Stimulated activated CD8-positive, alpha-beta memory T cell treated with anti-CD3 and anti-CD28 coated beads, Interleukin-7, amount 100 ng/mL, for 1 hour (primary cell): Measurements from ENCODE around the gene ANXA9.
A peak's percentile ranks its signal among the peaks of the same experiment; 100 is the strongest.

Source experiments
- DNase-seq, 2 donors: peaks; one replicate each; pipeline ENCODE4 v3.0.0-alpha.2; 2020; ENCODE audit warnings: low read depth in 2 of 2

Gene ANXA9

DNA sequence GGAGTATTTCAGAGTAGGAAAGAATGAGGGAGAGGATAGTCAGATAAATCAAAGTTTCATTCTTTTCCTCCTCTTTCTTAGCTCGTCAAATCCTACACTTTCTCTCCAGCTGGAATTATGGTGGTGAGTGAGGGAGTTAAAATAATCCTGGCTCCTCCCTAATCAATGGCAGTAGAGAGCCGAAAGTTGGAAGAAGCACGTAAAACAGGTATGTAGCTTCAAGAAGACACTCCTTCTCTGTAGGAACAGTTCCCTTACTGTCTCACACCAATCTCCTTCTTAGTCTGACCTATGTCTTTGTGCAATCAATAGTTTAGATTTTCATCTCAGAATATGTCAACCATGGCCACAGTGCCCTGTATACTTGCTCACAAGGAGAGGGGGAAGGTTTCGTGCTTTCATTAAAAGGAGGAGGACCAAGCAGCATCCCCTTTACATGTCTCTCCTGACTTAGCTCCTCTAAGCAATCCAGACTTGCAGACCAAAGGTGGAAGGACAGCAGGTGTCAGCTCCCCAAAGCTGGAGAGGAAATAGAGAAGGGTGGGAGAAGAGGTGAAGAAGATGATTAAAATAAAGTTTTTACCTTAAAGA, 23.7 kb downstream of the ANXA9 start:
- DNase-seq: no peak

DNA sequence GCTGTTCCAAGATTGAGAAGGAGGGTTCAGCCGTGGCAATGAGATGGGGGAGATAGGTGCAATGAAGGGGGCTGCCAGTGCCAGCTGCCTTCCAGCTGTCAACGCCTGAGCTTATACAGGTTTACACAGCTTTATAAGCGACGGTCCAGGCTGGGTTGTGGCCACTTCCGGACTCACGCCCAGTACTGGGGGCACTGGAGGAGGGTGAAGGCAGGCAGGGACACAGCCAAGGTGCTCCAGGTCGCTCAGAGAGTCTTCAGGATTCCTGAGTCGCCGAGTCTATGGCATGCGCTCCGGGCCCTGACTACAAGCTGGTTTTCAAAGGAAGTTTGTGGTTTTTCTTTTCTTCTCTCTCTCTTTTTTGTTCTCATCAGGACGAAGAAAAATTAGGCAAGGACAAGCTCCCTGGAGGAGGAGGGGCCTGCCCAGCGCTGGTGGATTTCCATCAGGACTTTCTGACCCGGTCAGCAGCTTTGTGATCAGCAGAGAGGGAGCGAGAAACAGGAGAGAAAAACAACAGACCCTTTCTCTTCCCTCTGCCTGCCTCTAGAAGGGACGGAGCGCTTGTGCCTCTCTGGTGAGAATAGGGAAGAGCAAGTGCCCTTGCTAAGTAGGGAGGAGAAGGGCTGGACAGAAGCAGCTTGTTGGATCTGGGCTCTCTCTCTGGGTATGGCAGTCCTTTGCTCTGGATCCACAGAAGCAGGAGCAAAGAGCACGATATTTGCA, 24.4 kb downstream of the ANXA9 start, which contains the start of gene MINDY1:
Gene MINDY1, minus strand, starts transcription at position 576 of the 726 bp plus-strand sequence. CDS start 4,285 bp downstream, outside the sequence.
- DNase-seq: no peak

GRCh38 chr1:151007853-151008243, 25.8 kb downstream of the ANXA9 start:
- no peak for DNase-seq

GRCh38 chr1:151008244-151009205, 26.4 kb downstream of the ANXA9 start, which contains the start of gene PRUNE1:
Gene PRUNE1 (plus strand): TSS chr1:151008449. CDS start chr1:151008633, 184 bp downstream.
- peak; percentile 90 to 93 for DNase-seq

DNA sequence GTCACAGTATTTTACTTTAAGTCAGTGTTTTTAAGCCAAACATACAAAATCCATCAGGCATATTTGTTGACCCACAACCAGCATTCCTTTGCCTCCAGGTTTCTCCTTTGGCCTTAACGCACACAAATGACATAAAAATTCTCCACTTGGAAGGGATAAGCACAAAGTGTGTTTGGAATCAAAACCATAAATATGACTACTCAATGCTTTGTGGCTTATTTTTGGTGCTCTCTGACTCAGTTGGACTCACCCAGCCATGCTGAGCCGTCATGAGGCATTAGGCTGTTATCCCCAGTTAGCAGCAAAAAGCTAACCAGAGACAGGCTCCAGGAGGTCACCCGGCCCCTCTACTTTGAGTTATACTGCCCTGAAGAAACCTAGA, 27.1 kb downstream of the ANXA9 start:
- no peak for DNase-seq

GRCh38 chr1:151009674-151010345, 27.7 kb downstream of the ANXA9 start:
- no peak for DNase-seq

- DNase-seq: no peak
These were observed 28.2 kb downstream of the ANXA9 start for GRCh38 chr1:151010346-151010726.

DNA sequence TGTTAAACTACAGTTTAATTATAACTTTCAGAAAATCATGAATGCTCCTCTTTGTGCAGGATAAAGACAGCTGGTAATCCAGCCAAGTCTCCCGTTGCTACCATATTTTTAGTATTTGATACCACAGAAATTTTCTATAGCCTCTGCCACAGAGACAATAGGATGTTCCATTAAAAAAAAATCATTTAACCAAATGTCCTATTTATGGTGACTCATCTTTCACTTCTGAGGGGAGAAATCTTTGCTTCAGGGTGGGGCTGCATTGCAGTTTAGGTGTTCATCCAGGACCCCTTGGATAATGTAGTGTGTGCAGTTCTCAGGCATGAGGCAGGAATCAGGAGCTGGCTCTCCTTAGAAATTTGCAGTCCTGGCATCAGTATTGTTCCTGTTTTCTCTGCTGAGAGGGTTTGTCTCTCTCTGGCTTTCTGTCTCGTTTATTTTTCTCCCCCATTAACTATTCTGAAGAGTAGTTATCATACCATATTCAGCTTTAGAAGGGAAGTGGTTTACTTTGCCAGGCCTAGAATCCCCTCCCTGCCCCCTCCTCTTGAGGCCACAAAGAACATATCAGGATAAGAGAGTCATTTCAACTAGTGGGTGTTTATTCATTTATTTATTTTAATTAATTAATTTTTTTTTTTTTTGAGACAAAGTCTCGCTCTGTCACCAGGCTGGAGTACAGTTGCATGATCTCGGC, 29.2 kb downstream of the ANXA9 start:
- DNase-seq: no peak

GRCh38 chr1:151012684-151013471, 30.8 kb downstream of the ANXA9 start:
- DNase-seq: no peak

DNA sequence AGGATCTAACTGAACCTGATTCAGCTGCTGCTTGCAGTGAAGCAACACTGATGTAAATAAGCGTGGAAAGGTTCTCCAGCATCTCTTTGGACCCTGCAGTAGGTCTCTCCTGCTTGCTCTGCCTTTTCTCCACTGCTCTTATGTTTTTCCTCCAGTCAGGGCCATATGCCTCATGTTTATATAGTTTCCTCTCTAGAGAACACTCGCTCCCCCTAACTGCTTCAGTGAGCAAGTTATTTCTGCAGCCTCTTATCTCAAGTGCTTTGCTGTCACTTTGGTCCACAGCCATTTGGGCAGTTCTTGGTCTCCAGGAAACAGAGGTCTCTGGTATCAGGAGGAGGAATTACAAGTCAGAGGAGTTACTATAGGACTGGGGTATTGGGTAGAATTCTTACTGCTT, 31.4 kb downstream of the ANXA9 start:
- DNase-seq: no peak

DNA sequence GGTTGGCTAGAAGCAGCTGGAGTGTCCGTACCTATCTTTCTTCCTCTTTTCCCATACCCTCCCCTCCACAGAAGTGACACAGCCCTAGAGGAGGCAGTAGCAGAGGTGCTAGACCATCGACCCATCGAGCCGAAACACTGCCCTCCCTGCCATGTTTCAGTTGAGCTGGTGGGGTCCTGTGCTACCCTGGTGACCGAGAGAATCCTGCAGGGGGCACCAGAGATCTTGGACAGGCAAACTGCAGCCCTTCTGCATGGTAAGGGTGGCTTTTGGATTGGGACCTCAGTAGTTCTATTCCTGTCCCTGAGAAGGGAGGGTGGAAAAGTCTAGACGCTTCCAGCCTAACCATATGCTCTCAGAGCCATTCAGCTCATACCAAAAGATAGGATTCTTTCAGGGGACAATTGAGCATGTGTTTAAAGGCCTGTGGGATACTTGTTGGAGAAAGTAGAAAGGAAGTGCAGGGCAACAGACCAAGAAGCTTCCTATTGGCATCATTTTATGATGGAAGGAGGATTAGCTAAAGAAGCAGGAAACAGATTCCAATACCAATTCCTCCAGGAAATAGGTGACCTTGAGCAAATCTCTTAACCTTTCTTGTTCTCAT, 42.6 kb downstream of the ANXA9 start:
- peak; percentile 70 to 79 for DNase-seq

DNA sequence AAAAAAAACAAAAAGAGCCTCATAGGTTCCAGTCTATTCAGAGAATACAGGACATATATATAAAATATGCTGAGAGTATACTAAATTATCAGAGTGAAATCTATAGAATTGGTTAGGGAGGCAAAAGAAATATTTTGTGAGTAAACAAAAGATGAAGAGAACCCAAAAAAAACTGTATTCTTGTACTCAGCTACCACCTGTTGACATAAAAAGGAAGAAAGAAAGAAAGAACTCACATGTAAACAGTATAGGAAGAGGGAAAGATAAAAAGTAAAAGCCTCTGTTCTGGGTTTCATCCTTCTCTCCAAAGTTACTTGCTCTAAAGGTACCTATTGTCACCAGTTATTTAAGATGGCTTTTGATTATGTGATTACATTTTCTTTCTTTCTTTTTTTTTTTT, 44.4 kb downstream of the ANXA9 start:
- DNase-seq: no peak

GRCh38 chr1:151032164-151032563, 50.1 kb downstream of the ANXA9 start:
- no peak for DNase-seq

GRCh38 chr1:151035167-151035566, 53.1 kb downstream of the ANXA9 start:
- DNase-seq: no peak

- DNase-seq: no peak
These were observed 54.3 kb downstream of the ANXA9 start, which contains the start of gene BNIPL for GRCh38 chr1:151036356-151036755. Gene BNIPL (plus strand): TSS chr1:151036586. CDS start chr1:151036726, 140 bp downstream.

DNA sequence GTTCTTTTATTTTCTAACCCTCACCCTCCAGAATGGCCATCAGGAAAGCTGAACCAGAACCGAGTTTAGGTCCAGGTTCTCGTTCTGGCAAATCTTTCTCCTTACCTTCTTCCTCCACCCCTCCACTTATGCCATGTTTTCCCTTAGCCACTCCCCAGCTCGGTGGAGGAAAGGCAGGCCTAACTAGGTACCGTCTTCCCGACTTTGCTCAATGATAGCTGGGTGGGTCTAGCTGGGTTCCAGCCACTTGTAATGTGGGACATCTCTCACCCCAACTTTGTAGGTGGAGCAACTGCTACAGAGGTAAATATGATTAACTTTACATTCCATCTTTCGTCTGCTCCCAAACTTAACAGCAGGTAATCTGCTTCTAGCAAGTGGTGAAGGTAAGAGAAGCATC, 54.9 kb downstream of the ANXA9 start:
- no peak for DNase-seq

- DNase-seq: no peak
These were observed 57.4 kb downstream of the ANXA9 start for GRCh38 chr1:151039521-151039920.

DNA sequence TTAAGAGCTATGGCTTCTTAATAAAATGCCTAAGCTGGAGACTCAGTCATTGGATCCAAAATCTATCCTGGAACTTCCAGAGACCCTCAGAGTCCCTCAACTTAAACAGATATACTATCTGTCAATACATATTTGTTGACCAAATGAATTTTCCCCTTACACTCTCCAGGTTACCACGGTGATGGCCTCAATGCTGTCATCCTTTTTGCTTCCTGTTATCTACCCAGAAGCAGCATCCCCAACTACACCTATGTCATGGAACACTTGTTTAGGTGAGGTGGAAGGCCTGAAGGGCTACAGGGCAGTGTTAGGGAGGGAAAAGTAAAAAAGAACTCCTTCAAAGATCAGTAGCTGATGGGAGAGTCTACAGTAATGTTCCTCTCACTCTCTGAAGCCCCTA, 61.1 kb downstream of the ANXA9 start:
- DNase-seq: no peak
